Endometrium (tissue), 2 donors: ENCODE measurements around the gene FAM181A.

Experiments
- FAIRE-seq: peaks from 2 replicates; lab custom pipeline; 2012; peaks lifted over from hg19 to GRCh38; lab: Jason Lieb, UNC
- donor health status: control.
- donor health status: control.

FAM181A gene

DNA sequence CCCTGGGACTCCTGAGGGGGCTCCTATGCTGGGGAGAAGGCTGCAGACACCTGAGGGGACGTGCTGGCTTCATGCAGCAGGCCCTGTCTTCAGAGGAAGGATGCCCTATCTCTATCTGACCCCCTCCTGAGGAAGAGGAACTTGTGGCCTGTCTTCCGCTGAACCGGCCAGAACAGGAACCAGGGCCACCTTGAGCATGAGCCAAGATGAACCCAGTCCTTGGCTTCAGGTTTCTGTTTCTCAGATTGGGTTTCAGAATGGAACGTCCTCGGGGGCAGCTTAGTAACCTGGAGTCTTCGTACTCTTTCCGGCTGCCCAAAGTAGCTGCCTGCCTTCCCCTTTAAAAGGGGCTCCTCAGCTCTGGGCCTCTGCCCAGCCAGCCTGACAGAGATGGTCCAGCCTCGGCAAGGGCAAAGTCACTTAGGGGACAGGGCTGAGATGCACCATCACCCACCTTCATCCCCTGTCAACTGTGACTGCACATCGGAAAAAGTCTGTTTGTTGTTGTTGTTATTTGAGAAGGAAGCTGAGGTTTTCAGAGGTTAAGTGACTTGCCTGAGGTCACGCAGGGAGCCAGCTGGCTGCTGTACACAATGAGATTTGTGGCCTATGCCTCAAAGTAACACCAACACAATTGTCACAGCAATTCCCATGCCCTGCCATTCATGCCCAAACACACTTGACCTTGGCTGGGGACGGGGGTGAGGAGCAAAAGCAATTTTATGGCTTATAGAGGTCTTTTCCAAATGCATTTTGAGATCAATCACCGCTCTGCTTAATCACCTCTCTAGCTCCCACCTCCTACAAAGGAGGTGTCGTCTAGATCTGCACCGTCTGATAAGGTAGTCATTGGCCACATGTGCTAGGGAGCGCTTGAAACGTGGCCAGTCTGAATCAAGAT is 35.8 kb downstream of the FAM181A start:
- no peak for FAIRE-seq

DNA sequence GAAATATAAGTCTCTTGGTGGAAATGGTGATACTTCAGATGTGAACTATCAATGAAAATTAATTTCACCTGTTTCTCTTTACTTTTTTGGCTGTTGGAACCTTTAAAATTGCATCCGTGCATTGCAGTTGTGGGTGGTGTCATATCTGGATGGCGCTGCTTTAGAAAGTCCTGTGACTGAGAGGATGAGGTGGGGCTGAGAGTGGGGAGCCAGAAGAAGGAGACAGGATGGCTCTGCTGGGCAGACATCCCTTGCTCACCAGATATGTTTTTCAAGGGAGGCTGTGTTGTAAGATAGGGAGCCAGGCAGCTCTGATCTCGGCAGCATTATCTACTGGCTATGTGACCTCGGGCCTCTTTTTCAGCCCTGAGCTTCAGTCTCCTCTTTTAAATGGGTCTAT is 36.5 kb downstream of the FAM181A start:
- FAIRE-seq: no peak

DNA sequence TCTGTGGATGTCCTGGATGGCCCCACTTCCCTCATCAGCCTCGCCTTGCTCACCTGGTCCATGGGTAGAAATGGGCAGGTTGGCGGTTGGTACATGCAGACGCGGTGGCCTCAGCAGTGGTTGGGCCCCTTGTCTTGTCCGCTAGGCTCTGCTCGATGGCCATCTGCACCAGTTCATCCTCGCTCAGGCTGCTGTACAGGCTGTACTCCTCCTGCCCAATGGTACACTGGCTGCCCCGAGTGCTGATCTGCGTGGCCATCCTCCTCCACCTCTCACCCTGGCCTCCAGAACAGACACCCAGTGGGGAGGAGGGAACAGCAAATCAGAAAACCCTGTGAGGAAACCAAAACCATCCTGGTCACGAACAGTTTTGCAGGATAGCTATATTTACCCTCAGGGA is 37.1 kb downstream of the FAM181A start:
- FAIRE-seq: no peak

DNA sequence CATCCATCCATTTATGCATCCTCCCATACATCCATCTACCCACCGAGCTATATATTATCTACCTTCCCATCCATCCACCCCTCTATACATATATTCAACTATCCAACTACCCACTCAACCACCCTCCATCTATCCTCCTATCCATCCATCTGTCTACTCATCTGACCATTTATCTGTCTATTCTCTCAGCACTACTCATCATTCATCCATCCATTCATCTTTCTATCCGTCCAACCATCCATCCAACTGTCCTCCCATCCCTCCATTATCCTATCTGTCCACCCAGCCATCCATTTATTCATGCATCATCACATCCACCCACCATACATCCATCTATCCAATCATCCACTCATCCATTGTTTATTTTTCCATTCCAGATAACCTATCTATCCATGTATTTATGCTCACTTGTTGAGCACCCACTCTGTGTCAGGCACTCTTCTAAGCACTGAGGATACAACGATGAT is 37.7 kb downstream of the FAM181A start:
- FAIRE-seq: no peak

DNA sequence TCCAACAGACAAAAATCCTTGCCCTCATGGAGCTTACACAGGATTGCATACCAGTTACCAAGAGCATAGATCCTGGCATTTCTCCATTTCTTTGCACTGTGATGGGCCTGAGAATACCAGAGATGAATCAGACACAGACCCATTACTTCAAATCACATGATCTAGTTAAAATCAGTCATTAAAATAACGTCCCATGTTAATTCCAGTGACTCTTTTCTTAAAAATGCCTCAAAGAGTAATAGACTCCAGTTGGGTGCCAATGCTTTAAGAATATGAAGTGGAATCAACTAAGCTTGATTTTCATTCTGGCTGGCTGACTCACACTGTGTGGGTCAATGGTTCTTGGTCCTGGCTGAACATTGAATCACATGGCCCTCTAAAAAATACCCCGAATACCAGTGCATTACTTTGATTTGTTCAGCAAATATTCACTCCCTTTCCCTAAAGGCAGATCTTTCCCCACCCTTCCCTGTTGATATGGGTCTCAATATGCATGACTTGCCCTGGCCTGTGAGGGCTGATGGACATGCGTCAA is 38.2 kb downstream of the FAM181A start:
- no peak for FAIRE-seq

DNA sequence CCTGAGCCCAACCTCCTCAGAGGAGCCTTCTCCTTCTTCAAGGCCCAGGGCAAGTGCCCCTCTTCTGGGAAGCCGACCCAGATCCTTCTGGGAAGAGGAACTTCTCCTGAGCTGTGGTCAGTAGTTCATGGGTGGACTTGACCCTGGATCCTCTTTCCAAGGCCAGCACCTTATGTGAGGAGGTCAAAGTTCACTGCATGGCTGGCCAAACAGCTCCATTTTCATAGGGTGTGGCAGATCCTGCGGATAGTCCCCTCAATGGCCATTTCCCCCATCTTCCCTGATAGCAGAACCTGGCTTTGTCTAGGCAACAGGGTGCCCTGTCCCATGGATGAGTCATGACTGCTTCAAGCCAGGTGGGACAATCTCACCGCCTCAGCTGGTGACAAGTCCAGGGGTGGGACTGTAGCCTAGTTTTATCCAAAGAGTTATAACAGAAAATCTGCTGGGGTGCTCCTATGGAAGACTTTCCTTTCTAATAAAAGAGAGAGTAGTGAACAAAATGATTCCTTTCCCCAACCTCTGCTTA is 38.9 kb downstream of the FAM181A start:
- no peak for FAIRE-seq

DNA sequence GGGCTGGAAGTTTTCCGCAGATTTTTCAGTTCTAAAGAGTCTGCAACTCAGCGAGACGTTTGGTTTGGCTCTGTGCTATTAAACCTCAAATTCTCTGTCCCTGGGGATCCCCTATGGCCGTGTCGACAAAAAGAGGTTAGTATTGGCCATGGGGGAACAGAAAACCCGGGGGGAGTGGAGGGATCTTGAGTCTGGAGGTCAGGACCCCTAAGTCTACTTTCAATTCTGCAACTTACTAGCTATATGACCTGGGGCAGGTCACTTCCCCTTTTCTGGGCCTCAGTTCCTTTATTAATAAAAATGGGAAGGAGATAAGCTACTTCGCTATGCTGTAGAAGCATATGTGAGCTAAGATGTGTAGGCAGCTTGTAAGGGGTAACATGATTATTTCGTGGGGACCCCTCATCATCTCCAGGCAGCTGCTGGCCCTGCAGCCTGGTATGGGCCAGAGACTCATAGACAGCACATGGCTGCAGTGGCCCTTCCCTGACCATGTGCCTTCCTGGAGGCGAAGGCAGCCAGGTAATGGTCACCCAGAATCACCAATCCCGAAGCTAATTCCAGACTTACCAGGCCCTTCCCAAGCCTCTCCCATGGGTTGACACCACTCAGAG is 40.6 kb downstream of the FAM181A start:
- no peak for FAIRE-seq

DNA sequence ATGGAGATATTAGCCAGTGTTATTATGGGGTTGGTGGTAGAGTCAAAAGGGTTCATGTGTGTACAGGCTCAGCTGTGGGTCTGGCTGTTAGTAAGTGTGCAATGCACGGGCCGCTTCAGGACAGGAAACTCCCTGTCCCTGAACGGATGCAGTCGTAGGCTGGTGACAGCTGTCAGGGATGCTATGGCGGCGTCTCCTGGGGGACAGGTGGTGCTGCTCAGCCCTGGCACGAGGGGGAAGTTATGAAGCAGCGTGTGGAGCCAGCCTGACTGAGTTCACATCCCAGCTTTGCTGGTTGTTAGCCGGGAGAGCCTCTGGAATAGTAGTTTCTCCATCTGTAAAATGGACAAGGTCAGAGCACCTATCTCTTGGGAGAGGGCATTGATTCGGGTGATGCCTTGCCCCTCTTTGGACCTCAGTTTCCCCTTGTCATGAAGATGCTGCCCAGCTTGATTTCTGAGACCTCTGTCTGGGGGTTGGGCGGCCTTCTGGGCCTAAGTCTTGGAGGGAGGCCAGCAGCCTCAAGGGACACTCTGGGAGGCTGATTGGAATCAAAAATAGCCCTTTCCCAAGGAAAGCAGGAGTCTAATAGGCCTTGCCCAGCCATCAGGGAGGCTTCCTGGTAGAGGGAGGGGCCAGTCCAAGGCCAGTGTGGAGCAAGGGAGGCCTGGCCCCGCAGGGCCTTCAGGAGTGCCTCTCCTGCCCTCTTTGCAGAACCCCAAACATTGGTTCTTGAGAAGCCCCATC is 42.1 kb downstream of the FAM181A start:
- no peak for FAIRE-seq

DNA sequence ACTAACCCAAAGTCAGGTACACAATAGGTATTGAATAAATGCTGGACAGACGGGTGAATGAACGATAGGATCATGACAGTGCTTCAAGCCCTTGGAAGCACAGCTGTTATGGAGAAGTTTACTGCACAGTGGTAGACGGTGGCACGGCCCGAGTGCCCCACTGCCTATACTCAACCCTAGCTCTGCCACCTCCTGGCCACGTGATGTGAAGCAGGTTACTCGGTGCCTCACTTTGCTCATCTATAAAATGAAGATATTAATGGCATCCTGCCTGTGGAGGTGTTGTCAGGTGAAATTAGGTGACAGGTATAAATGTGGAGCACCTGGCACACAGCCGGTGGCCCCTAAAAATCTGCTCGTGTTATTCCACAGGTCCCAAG is 43.4 kb downstream of the FAM181A start:
- FAIRE-seq: no peak

DNA sequence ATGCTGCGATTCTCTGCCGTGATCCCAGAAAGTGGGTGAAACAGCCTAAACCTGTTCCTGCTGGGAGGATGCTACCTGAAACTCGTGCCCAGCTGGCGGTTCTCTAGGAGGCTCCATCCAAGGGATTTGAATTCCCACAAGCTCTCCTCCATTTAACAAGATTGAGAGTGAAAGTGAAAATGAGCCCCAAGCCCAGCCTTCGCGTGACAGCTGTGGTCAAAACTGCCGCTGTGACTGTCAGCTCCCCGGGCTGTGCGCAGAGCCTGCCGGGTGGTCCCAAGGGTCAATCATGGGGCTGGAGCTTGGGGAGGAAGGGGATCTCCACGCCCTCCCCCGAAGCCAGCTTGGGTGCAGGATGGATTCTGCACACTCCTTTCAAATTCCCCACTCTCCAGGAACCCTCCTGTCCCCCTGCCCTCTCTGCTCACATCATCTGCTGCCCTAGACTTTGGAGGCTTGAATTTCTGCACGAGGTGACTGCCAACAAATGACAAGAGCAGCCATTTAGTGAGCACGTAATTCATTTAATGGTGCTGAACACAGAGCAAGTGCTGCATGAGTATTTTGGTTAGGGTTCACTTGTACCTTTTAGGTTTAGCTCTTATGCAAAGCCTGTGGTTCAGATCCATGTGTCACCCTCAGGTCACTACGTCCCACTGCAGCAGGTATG is 44.0 kb downstream of the FAM181A start:
- FAIRE-seq: no peak

DNA sequence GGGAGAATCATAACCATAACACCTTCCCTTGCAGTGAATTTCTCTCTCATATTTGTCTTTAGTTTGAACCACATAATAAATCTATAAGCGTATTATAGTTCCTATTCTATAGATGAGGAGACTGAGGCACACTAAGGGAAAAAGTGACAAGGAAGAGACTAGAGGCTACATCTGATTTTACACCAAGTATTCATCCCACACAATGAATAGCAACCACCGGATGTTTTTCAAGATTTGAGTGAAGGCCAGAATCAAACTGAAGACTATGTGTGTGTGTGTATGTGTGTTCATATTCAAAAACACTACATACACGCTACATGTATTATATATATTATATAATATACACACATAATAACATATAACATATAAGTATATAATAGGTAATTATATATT is 44.5 kb downstream of the FAM181A start:
- no peak for FAIRE-seq

DNA sequence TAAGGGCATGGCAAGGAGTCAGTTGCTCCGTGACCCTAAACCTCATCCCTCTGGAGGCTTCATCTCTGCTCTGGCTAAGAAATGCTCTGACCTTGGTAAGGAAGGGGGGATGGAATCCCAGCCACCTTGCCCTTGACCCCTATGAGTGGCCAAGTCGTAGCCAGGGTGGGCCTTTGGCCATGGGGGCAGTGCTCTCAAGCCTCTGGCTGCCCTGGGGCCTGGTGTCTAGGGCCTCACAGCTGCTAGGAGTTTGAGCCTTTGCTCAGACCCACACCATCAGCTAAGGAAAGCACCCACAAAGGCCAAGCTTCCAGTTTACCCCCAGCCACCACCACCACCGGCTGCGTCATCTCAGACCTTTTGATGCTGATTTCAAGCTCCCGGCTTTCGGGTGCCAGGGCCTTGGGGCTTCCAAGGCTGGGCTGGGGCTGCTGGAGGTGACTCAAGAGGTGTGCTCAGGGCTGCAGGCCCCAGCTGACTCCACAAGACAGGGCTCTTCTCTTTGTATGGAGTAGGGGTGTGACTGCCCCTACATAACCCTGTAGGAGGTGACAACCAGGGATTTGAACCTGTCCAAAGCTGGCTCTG is 45.6 kb downstream of the FAM181A start:
- FAIRE-seq: no peak

DNA sequence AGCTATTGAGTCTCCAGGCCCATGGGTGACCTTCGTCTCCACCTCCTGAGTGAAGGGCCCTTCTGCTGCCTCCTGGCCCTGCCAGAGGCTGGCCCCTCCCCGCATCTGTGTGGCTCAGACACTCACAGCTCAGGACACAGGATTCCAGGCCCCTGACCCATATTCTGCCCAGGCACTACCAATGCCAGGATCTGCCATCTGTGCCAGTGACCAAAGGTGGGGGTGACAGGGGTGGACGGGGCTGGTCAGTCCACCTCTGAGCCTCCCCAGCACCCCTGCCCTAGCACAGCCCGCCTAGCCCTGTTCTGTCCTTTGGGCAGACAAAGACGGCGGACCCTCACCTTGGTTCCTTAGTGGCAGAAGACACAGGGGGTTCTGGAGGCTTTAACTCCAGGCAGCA is 46.5 kb downstream of the FAM181A start:
- no peak for FAIRE-seq

DNA sequence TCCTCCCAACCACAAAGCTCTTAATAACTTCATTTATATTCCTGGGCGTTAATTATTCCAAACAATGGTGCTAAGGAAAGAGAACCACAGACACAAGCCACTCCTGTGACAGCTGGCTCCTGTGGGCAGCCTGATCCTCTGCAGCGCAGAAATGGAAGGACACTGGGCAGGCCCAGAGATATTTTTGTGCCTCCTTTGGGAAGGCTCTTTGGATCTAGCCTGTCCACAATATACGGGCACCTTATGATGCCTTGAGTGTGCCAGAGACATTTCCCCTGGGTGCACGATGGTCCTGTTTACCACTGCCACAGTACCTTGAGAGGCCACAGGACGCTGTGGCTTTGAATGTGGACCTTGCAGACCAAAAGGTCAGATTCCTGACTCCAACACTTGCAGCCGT is 47.2 kb downstream of the FAM181A start:
- FAIRE-seq: no peak

DNA sequence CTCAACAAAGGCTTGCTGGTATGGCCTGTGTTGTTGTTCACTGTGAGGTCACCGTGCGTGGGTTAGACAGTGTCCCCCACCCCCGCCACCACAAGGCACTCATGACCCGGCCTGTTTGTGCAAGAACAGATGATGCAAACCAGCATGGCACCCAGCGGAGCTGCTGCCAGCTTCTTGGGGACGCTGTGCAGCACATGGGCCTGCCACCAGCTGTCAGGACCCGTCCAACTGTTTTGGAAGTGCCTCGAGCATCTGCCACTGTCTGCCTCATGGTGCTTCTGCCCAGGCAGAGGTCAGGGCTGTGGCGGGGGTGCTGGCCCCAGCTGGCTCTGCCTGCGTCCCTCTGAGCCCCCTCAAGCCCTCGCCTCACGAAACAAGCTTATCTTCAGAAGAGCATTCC is 47.7 kb downstream of the FAM181A start:
- FAIRE-seq: no peak

DNA sequence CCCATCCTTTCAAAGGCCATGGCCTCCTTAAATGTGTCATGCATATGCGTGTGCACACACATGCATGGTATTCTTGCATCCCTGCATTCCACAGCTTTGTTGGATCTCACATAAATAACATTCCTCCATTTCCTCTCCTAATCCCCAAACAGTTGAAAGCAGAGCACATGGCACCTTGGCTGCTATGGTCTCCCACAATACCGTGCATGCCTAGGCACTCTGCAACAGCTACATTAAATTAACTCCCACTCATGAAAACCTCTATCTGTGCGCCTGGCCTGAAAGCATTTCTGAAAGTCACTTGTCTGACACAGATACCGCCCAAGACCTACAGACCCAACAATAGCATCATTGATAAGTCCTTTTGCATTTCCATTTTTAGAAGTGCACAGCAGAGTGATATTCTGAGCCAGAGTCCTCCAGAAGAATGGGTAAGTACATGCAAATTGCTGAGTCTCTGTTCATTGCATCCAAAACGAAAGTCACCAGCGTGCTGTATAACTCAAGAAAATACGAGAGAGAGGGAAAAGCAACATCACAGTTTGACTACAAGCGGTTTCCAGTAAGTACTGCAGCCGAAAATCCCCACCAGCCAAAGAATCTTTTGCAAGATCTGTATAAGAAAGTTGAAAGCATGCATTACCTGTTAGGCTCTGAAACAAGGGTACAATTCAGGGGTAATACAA is 48.8 kb downstream of the FAM181A start:
- FAIRE-seq: no peak

DNA sequence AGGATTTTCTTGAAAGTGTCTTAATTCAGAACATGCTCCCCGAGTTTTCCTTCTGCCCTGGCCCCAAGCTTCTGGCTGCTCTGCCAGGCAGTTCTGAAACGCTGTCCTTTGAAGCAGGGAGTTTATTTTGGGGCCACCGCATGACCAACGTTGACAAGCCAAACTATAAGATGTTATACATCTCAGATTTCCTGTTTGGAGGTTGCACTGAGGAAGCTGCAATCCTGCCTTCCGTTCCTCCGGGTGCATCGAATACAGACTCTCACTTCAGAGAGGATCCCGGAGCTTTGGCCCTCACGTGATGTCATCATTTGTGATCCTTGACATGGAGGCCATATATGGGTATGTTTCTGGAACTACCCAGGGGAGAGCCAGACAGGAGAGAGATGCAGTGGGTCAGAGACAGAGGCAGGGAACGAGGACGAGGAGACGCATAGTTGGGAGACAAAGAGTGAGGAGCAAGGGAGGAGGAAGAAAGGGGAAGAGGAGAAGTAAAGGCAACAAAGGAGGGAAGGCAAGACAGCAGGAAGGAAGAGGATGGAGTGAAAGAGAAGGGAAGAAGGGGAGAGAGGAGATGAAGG is 49.4 kb downstream of the FAM181A start, which contains the start of gene ASB2:
TSS of gene ASB2 (minus strand) at position 94 of the 581 bp plus-strand sequence. CDS start 12,031 bp downstream, outside the sequence.
- no peak for FAIRE-seq

DNA sequence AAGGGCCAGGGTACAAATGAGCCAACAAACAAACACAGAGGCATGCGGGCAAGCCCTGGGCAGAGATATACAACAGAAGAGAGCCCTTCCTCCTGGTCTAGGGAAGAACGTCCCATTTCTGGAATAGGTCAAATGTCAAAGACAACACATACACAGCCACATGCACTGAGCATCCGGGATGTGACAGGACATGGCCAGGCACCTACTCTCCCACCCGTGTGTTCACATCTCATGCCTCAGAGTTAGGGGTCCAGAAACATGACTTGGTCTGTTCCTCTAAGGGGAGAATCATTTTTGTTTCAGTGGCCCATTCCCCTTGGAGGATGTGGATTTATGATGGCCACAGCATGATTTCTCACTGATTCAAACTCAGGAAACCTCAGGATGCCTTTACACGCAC is 50.0 kb downstream of the FAM181A start:
- no peak for FAIRE-seq

DNA sequence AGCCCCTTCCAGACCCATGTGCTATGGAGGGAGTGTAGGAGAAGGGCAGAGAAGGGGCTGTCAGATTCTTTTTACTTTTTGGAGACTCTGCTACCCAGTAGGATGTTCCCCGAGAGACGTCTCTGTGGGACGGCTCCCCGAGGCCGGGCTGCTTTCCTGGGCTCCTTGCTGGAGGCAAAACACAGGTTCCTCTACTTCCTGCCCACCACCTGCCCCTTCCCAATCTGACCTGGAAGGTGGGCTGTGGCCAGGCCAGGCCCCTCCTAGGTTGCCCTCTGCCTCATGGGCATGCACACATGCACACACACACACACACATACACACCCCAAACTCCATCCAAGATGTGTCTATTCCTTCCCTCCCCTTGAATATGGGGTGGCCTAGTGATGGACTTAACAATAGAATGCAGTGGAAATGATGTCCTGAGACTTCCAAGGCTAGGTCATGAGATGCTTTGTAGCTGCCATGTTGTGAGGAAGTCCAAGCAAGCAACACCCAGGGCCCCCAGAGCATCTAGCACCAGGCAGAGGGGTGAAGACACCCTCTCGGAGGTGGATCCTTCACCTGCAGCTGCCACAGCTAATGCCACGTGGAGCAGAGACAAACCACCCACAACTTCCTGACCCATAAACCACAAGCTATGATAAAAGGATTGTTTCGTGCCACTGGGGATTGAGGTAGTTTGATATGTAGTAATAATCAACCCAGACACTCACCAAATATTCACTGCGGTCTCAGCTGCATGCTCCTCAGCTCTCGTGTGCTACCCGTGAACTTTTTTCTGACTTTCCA is 50.8 kb downstream of the FAM181A start:
- no peak for FAIRE-seq

DNA sequence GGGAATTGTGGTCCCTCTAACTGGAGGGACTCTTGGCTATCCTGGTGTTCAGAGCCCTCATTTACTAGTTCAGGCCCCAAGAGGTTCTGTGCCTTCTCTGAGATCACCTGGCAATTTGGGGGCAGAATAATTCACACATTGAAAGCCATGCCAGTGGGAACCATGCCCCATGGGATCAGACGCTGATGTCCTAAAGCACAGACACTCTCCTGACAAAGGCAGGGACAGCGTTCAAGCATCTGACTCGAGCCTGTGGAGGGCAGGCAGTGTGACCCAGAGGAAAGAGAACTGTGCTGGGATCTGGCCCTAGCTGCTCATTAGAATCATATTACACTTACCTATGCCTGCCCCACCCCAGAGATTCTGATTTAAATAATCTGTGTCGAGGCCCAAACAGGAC is 51.6 kb downstream of the FAM181A start:
- no peak for FAIRE-seq
